Measurements from ENCODE around the gene PUDP. TPM values are rescaled to one million over a fixed set of nuclear protein-coding genes. Genes with fewer than 3 reads are reported as not detected.
A peak's percentile ranks its signal among the peaks of the same experiment; 100 is the strongest.

Gene PUDP
- total RNA-seq, 2 donors from 2014 or later: 19.4 to 37.2 TPM

- no peak for TF ChIP-seq CTCF (conservative IDR thresholded peaks at IDR 0.05)
- Mint-ChIP-seq H3K36me3 (ENCODE audit: low read depth) (peaks cover 5% of the 10 kb centered on the region), H3K27me3 (ENCODE audit: insufficient read depth) (no peaks in the 10 kb centered on the region), H3K4me1 (peaks cover 32% of the 10 kb centered on the region), H3K27ac (peak overlapping the region; percentile 3), H3K4me3 (no peak overlapping the region), H3K9me3 (no peaks in the 10 kb centered on the region)
- H3K9me3 ChIP-seq (ENCODE audit: control insufficient read depth, low read length): no peaks in the 10 kb centered on the region
- H3K9ac ChIP-seq (ENCODE audit: extremely low read depth, low read length, poor library complexity, severe bottlenecking): no peak overlapping the region
- no peak overlapping the region for H3K27ac ChIP-seq (ENCODE audit: low read depth, low read length)
- peaks cover 5% of the 10 kb centered on the region for H3K4me1 ChIP-seq (ENCODE audit: control insufficient read depth, insufficient read depth, low read length)
- no peak for DNase-seq
- no peak overlapping the region for H3K4me3 ChIP-seq (ENCODE audit: low read length)
- no peaks in the 10 kb centered on the region for H3K36me3 ChIP-seq (ENCODE audit: control insufficient read depth, insufficient read depth, low read length)
- WGBS, 2 experiments (ENCODE audit: insufficient coverage in 1 of 2, insufficient read length in 1 of 2): 94 to 100% methylated on average over 1 to 16 of the region's 21 CpGs
- H3K27me3 ChIP-seq (ENCODE audit: control insufficient read depth, insufficient read depth, low read length, poor library complexity, severe bottlenecking): no peaks in the 10 kb centered on the region
Measured at GRCh38 chrX:7083468-7084396, 64.2 kb downstream of the PUDP start.

GRCh38 chrX:7083021-7083420, 64.9 kb downstream of the PUDP start:
- Mint-ChIP-seq H3K4me3 (no peak overlapping the region), H3K27ac (peak overlapping the region; percentile 3), H3K9me3 (no peaks in the 10 kb centered on the region), H3K27me3 (ENCODE audit: insufficient read depth) (no peaks in the 10 kb centered on the region), H3K36me3 (ENCODE audit: low read depth) (peaks cover 5% of the 10 kb centered on the region), H3K4me1 (peaks cover 25% of the 10 kb centered on the region)
- Histone ChIP-seq H3K4me3 (ENCODE audit: low read length) (no peak overlapping the region), H3K9me3 (ENCODE audit: control insufficient read depth, low read length) (no peaks in the 10 kb centered on the region), H3K27ac (ENCODE audit: low read depth, low read length) (no peak overlapping the region), H3K27me3 (ENCODE audit: control insufficient read depth, insufficient read depth, low read length, poor library complexity, severe bottlenecking) (no peaks in the 10 kb centered on the region), H3K36me3 (ENCODE audit: control insufficient read depth, insufficient read depth, low read length) (no peaks in the 10 kb centered on the region), H3K4me1 (ENCODE audit: control insufficient read depth, insufficient read depth, low read length) (peaks cover 5% of the 10 kb centered on the region), H3K9ac (ENCODE audit: extremely low read depth, low read length, poor library complexity, severe bottlenecking) (no peak overlapping the region)
- DNase-seq: no peak
- WGBS, 2 experiments (ENCODE audit: insufficient coverage in 1 of 2, insufficient read length in 1 of 2): no CpG with 5 or more reads among the region's 1 CpG
- TF ChIP-seq CTCF (conservative IDR thresholded peaks at IDR 0.05): no peak

DNA sequence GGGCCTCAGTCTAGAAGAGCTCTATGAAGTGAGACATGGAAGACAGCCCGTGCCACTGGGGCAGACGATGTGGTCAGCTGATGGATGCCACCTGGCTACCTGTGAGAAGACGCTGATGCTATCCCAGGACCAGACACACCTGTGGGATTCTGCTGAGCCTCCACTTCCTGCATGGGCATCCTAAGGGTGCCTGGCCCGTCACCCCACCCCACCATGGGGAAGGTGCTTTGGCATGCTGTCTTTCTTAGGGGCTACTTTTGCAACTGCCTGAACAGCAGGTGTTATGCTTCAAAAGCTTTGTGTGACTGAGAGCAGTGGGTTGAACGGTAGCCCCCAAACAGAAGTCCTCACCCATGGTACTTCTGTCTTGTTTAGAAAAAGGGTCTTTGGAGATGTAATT, 65.4 kb downstream of the PUDP start:
- Mint-ChIP-seq H3K36me3 (ENCODE audit: low read depth) (peaks cover 5% of the 10 kb centered on the region), H3K4me1 (peaks cover 26% of the 10 kb centered on the region), H3K4me3 (no peak overlapping the region), H3K27ac (no peak overlapping the region), H3K9me3 (no peaks in the 10 kb centered on the region), H3K27me3 (ENCODE audit: insufficient read depth) (no peaks in the 10 kb centered on the region)
- Histone ChIP-seq H3K4me1 (ENCODE audit: control insufficient read depth, insufficient read depth, low read length) (peaks cover 5% of the 10 kb centered on the region), H3K27me3 (ENCODE audit: control insufficient read depth, insufficient read depth, low read length, poor library complexity, severe bottlenecking) (no peaks in the 10 kb centered on the region), H3K36me3 (ENCODE audit: control insufficient read depth, insufficient read depth, low read length) (no peaks in the 10 kb centered on the region), H3K27ac (ENCODE audit: low read depth, low read length) (no peak overlapping the region), H3K4me3 (ENCODE audit: low read length) (no peak overlapping the region), H3K9me3 (ENCODE audit: control insufficient read depth, low read length) (no peaks in the 10 kb centered on the region), H3K9ac (ENCODE audit: extremely low read depth, low read length, poor library complexity, severe bottlenecking) (no peak overlapping the region)
- WGBS, 2 experiments (ENCODE audit: insufficient coverage in 1 of 2, insufficient read length in 1 of 2): 94% methylated on average over 4 of the region's 5 CpGs; no CpG with 5 or more reads in 1 of the 2 experiments
- no peak for TF ChIP-seq CTCF (conservative IDR thresholded peaks at IDR 0.05)
- no peak for DNase-seq
